ENCODE measurements around the gene HPS1. TPM values are rescaled to one million over a fixed set of nuclear protein-coding genes. Genes with fewer than 3 reads are reported as not detected.

Gene HPS1
- total and polyA plus RNA-seq, 10 of the 15 experiments (the other 5 are each of a cell fraction or from before 2014, with no cell fraction given), result 27.1 to 138 (median 54.8) TPM

- intact Hi-C loops (cut with micrococcal nuclease; ENCODE audit: unreplicated experiment) (no loop called here), in situ Hi-C loops (cut with MboI) (no loop called here)
- H3K9ac ChIP-seq (ENCODE audit: control insufficient read depth, insufficient read depth, low read length), result no peak overlapping the region
- H3K27me3 ChIP-seq (replicated peaks in 1 of 2; ENCODE audit: control insufficient read depth in 2 of 2, insufficient read depth in 2 of 2, low read length in 1 of 2), result no peaks in the 10 kb centered on the region
- H4K20me1 ChIP-seq (ENCODE audit: control insufficient read depth, insufficient read depth), result no peaks in the 10 kb centered on the region
- no peak overlapping the region for H3K4me2 ChIP-seq (ENCODE audit: control insufficient read depth, insufficient read depth)
- WGBS (ENCODE audit: insufficient coverage, insufficient replicate concordance, low lambda C conversion rate, missing lambda C conversion rate), result 32% methylated on average over 12 of the region's 12 CpGs
- ChIA-PET CTCF (no interaction called here), SMC1A (ENCODE audit: uncharacterized antibody, unreplicated experiment) (no interaction called here), POLR2A (no interaction called here), RAD21 (ENCODE audit: unreplicated experiment) (no interaction called here)
- FAIRE-seq, result no peak
- H3K4me1 ChIP-seq (ENCODE audit: control insufficient read depth, insufficient read depth, low read length), result no peaks in the 10 kb centered on the region
- H3K9me3 ChIP-seq (replicated peaks; ENCODE audit: control insufficient read depth, insufficient read depth, low read length), result no peaks in the 10 kb centered on the region; the same call in 2 of the 3 replicates
- BruUV-seq (replicated peaks), result no TSS peak
- no peak for ATAC-seq
- no peak overlapping the region for H3K27ac ChIP-seq (ENCODE audit: control insufficient read depth, insufficient read depth)
- no peak for DNase-seq (ENCODE audit: low read depth, low spot score)
- no peaks in the 10 kb centered on the region for H3K36me3 ChIP-seq (ENCODE audit: control insufficient read depth in 2 of 2, insufficient read depth in 2 of 2, low read length in 1 of 2)
- H2AFZ ChIP-seq (ENCODE audit: control insufficient read depth, low read depth, low read length), result no peak overlapping the region
- TF ChIP-seq YBX1 (IDR thresholded peaks at IDR 0.05), result no peak
- no peak for TF ChIP-seq RBBP5 (conservative IDR thresholded peaks at IDR 0.05)
- TF ChIP-seq SMC3 (IDR thresholded peaks at IDR 0.05; ENCODE audit: borderline replicate concordance, low read length), result no peak
- no peak for TF ChIP-seq LARP7 (IDR thresholded peaks at IDR 0.05)
- no peak for TF ChIP-seq BCLAF1 (IDR thresholded peaks at IDR 0.05)
- TF ChIP-seq RB1 (IDR thresholded peaks at IDR 0.05; ENCODE audit: borderline replicate concordance), result no peak
- TF ChIP-seq POLR2AphosphoS5 (IDR thresholded peaks at IDR 0.05; ENCODE audit: low read length), result no peak
- no peak for TF ChIP-seq SUPT20H (IDR thresholded peaks at IDR 0.05; ENCODE audit: borderline replicate concordance, control insufficient read depth, low read depth, low read length)
- no peaks in the 10 kb centered on the region for H3K79me2 ChIP-seq (ENCODE audit: control insufficient read depth, insufficient read depth, low read length)
- no peak overlapping the region for H3K4me3 ChIP-seq
Measured at GRCh38 chr10:98373260-98374040, 73.3 kb downstream of the HPS1 start.
